Activated T-cell treated with anti-CD3 and anti-CD28 coated beads, Interleukin-2, amount 50 U/mL, for 4 hours (primary cell): ENCODE data around the gene IGFBP4. TPM values are rescaled to one million over a fixed set of nuclear protein-coding genes. Genes with fewer than 3 reads are reported as not detected.
A peak's percentile ranks its signal among the peaks of the same experiment; 100 is the strongest.
"Not testable (repeated sequence)": the region's sequence is repeated elsewhere in the genome, so short reads cannot be mapped to it uniquely, and the experiment has no call there.

Experiments used
- ATAC-seq, 2 donors: fragments of 200-7000 bp; cut with Tn5 transposase; one replicate each; pipeline ENCODE4 v1.10.0; 2021
- DNase-seq: peaks from one replicate; pipeline ENCODE4 v3.0.0-alpha.2; 2020
- H3K27me3 Mint-ChIP-seq: one replicate; pipeline ENCODE4 v1.8.0; 2021; ENCODE audit warnings: low read depth, mixed read lengths
- H3K36me3 Mint-ChIP-seq: one replicate; pipeline ENCODE4 v1.8.0; 2022; ENCODE audit warnings: mixed read lengths; ENCODE audit not compliant: insufficient read depth
- H3K4me1 Mint-ChIP-seq: one replicate; pipeline ENCODE4 v1.8.0; 2021; ENCODE audit warnings: low read depth, mixed read lengths
- H3K4me3 Mint-ChIP-seq: one replicate; pipeline ENCODE4 v1.8.0; 2021; ENCODE audit warnings: mild to moderate bottlenecking, moderate library complexity, mixed read lengths
- H3K9me3 Mint-ChIP-seq: one replicate; pipeline ENCODE4 v1.8.0; 2021; ENCODE audit warnings: mixed read lengths
- total RNA-seq, 3 donors: library from RNA; stranded (reverse); gene quantifications; one replicate each; pipeline ENCODE4 v1.2.1, GENCODE V29; 2021

The IGFBP4 gene
- total RNA-seq: 10 to 100 TPM; 14.0 to 17.7 (median 14.7) TPM

GRCh38 chr17:40443196-40443987 lies at the start of gene IGFBP4:
Gene IGFBP4 (plus strand): TSS chr17:40443450. CDS start chr17:40443736, 286 bp downstream.
- Mint-ChIP-seq H3K36me3 (no peaks in the 10 kb centered on the region), H3K9me3 (no peaks in the 10 kb centered on the region), H3K4me3 (peak within 1 kb of the TSS; percentile 75), H3K4me1 (peaks cover 31% of the 10 kb centered on the region), H3K27me3 (no peaks in the 10 kb centered on the region)
- DNase-seq (peak; percentile 59), ATAC-seq (peak; percentile 72 to 73)

GRCh38 chr17:40399185-40399584 lies 44.1 kb upstream of the IGFBP4 start:
- H3K4me3 Mint-ChIP-seq: no peak overlapping the region
- no peaks in the 10 kb centered on the region for H3K9me3 Mint-ChIP-seq
- H3K36me3 Mint-ChIP-seq: no peaks in the 10 kb centered on the region
- peak in 1 of 2 donors; percentile 54 for ATAC-seq
- no peak for DNase-seq
- no peaks in the 10 kb centered on the region for H3K27me3 Mint-ChIP-seq
- H3K4me1 Mint-ChIP-seq: peaks cover 23% of the 10 kb centered on the region

- peak overlapping the region; percentile 37 for H3K4me3 Mint-ChIP-seq
- no peaks in the 10 kb centered on the region for H3K27me3 Mint-ChIP-seq
- H3K4me1 Mint-ChIP-seq: peaks cover 24% of the 10 kb centered on the region
- no peak for DNase-seq
- peak; percentile 41 to 43 for ATAC-seq
- no peaks in the 10 kb centered on the region for H3K9me3 Mint-ChIP-seq
- no peaks in the 10 kb centered on the region for H3K36me3 Mint-ChIP-seq
Observed at GRCh38 chr17:40402668-40403067, 40.6 kb upstream of the IGFBP4 start.

- ATAC-seq (no peak), DNase-seq (no peak)
- H3K4me3 Mint-ChIP-seq: no peak overlapping the region
- H3K9me3 Mint-ChIP-seq: no peaks in the 10 kb centered on the region
- H3K36me3 Mint-ChIP-seq: no peaks in the 10 kb centered on the region
- H3K4me1 Mint-ChIP-seq: peaks cover 24% of the 10 kb centered on the region
- no peaks in the 10 kb centered on the region for H3K27me3 Mint-ChIP-seq
Observed at GRCh38 chr17:40404003-40404402, 39.2 kb upstream of the IGFBP4 start.

GRCh38 chr17:40407460-40407859 lies 35.8 kb upstream of the IGFBP4 start:
- H3K4me1 Mint-ChIP-seq: peaks cover 18% of the 10 kb centered on the region
- H3K4me3 Mint-ChIP-seq: no peak overlapping the region
- no peaks in the 10 kb centered on the region for H3K9me3 Mint-ChIP-seq
- DNase-seq (no peak), ATAC-seq (no peak)
- no peaks in the 10 kb centered on the region for H3K36me3 Mint-ChIP-seq
- no peaks in the 10 kb centered on the region for H3K27me3 Mint-ChIP-seq

- not testable (repeated sequence) for H3K4me3 Mint-ChIP-seq, ATAC-seq, H3K4me1 Mint-ChIP-seq, H3K27me3 Mint-ChIP-seq, DNase-seq, H3K9me3 Mint-ChIP-seq, H3K36me3 Mint-ChIP-seq
Observed at GRCh38 chr17:40409540-40409939, 33.7 kb upstream of the IGFBP4 start.

- Mint-ChIP-seq H3K4me3 (no peak overlapping the region), H3K4me1 (peaks cover 3% of the 10 kb centered on the region), H3K27me3 (no peaks in the 10 kb centered on the region), H3K36me3 (no peaks in the 10 kb centered on the region), H3K9me3 (no peaks in the 10 kb centered on the region)
- ATAC-seq (no peak), DNase-seq (no peak)
Observed at GRCh38 chr17:40410082-40410481, 33.2 kb upstream of the IGFBP4 start.

GRCh38 chr17:40411821-40412220 lies 31.4 kb upstream of the IGFBP4 start:
- Mint-ChIP-seq H3K36me3 (no peaks in the 10 kb centered on the region), H3K4me1 (peaks cover 9% of the 10 kb centered on the region), H3K4me3 (no peak overlapping the region), H3K27me3 (no peaks in the 10 kb centered on the region), H3K9me3 (no peaks in the 10 kb centered on the region)
- DNase-seq (no peak), ATAC-seq (no peak)

GRCh38 chr17:40412880-40413279 lies 30.4 kb upstream of the IGFBP4 start:
- peaks cover 14% of the 10 kb centered on the region for H3K4me1 Mint-ChIP-seq
- no peak for ATAC-seq

GRCh38 chr17:40414312-40414711 lies 28.9 kb upstream of the IGFBP4 start:
- not testable (repeated sequence) for DNase-seq, H3K27me3 Mint-ChIP-seq, H3K9me3 Mint-ChIP-seq, H3K36me3 Mint-ChIP-seq, H3K4me3 Mint-ChIP-seq, ATAC-seq
- H3K4me1 Mint-ChIP-seq: peaks cover 19% of the 10 kb centered on the region

More at GRCh38 chr17:40412880-40413279, 30.4 kb upstream of the IGFBP4 start:
- Mint-ChIP-seq H3K9me3 (no peaks in the 10 kb centered on the region), H3K4me3 (no peak overlapping the region), H3K36me3 (no peaks in the 10 kb centered on the region), H3K27me3 (no peaks in the 10 kb centered on the region)
- DNase-seq: no peak

GRCh38 chr17:40415390-40415789 lies 27.9 kb upstream of the IGFBP4 start:
- Mint-ChIP-seq H3K4me3 (no peak overlapping the region), H3K4me1 (peaks cover 21% of the 10 kb centered on the region), H3K9me3 (no peaks in the 10 kb centered on the region), H3K27me3 (no peaks in the 10 kb centered on the region), H3K36me3 (no peaks in the 10 kb centered on the region)
- DNase-seq (no peak), ATAC-seq (no peak)

GRCh38 chr17:40416671-40417070 lies 26.6 kb upstream of the IGFBP4 start:
- H3K27me3 Mint-ChIP-seq: no peaks in the 10 kb centered on the region
- no peaks in the 10 kb centered on the region for H3K9me3 Mint-ChIP-seq
- H3K4me1 Mint-ChIP-seq: peaks cover 19% of the 10 kb centered on the region
- H3K36me3 Mint-ChIP-seq: no peaks in the 10 kb centered on the region
- DNase-seq (no peak), ATAC-seq (no peak)
- H3K4me3 Mint-ChIP-seq: peak overlapping the region; percentile 93

- DNase-seq (no peak), ATAC-seq (peak; percentile 24 to 27)
- H3K9me3 Mint-ChIP-seq: no peaks in the 10 kb centered on the region
- no peaks in the 10 kb centered on the region for H3K27me3 Mint-ChIP-seq
- peak overlapping the region; percentile 93 for H3K4me3 Mint-ChIP-seq
- no peaks in the 10 kb centered on the region for H3K36me3 Mint-ChIP-seq
- H3K4me1 Mint-ChIP-seq: peaks cover 19% of the 10 kb centered on the region
Observed at GRCh38 chr17:40417258-40417608, 26.0 kb upstream of the IGFBP4 start.

- ATAC-seq: peak; percentile 99
- no peaks in the 10 kb centered on the region for H3K27me3 Mint-ChIP-seq
- H3K4me1 Mint-ChIP-seq: peaks cover 19% of the 10 kb centered on the region
- H3K4me3 Mint-ChIP-seq: peak within 1 kb of the TSS; percentile 93
- no peaks in the 10 kb centered on the region for H3K9me3 Mint-ChIP-seq
- no peaks in the 10 kb centered on the region for H3K36me3 Mint-ChIP-seq
- DNase-seq: peak; percentile 92
Observed at GRCh38 chr17:40417609-40418427, 25.4 kb upstream of the IGFBP4 start, which contains the start of gene TOP2A. Gene TOP2A (minus strand): TSS chr17:40417896. CDS start chr17:40417791, 105 bp downstream.

- Mint-ChIP-seq H3K4me1 (peaks cover 19% of the 10 kb centered on the region), H3K27me3 (no peaks in the 10 kb centered on the region), H3K9me3 (no peaks in the 10 kb centered on the region), H3K4me3 (peak overlapping the region; percentile 93), H3K36me3 (no peaks in the 10 kb centered on the region)
- no peak for ATAC-seq
- DNase-seq: no peak
Observed at GRCh38 chr17:40418428-40418706, 24.9 kb upstream of the IGFBP4 start.
